Measurements from ENCODE around the gene FAM234B.

The FAM234B gene

DNA sequence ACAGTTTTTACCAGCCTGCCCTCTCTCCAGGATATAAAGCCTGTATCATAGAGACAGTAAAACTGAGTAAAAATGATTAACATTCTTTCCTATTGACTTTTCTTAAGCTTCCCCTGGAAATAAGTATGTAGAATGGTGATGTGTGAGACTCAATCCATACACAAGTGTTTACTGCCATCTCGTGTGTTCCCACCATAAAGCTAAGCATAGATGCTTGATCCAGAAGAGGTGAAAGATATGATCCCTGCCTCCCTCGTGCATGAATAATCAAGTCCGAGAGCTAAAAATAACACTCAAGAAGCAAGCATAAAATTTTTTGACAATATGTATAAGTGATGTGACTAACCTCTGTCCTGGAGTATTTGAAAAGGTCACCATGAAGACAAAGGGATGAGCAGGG, 76.2 kb downstream of the FAM234B start:
- Histone ChIP-seq H3K4me1 (ENCODE audit: low read length) (no peaks in the 10 kb centered on the region), H2AFZ (ENCODE audit: low read depth, low read length) (no peak overlapping the region), H3K9me3 (ENCODE audit: insufficient read depth, low read length) (no peaks in the 10 kb centered on the region), H3K27me3 (ENCODE audit: low read depth, low read length) (peaks cover 79% of the 10 kb centered on the region), H3K27ac (ENCODE audit: low read length) (no peak overlapping the region), H3K36me3 (replicated peaks; ENCODE audit: low read depth, low read length) (no peaks in the 10 kb centered on the region), H3K79me2 (ENCODE audit: low read length) (no peaks in the 10 kb centered on the region), H4K20me1 (ENCODE audit: insufficient read depth, low read length) (no peaks in the 10 kb centered on the region), H3K9ac (ENCODE audit: low read length) (no peak overlapping the region), H3K4me2 (ENCODE audit: low read length) (no peak overlapping the region), H3K4me3 (ENCODE audit: low read length) (no peak overlapping the region)
- TF ChIP-seq EZH2phosphoT487 (IDR thresholded peaks at IDR 0.05; ENCODE audit: low read depth): no peak
- TF ChIP-seq, protein P1, sequence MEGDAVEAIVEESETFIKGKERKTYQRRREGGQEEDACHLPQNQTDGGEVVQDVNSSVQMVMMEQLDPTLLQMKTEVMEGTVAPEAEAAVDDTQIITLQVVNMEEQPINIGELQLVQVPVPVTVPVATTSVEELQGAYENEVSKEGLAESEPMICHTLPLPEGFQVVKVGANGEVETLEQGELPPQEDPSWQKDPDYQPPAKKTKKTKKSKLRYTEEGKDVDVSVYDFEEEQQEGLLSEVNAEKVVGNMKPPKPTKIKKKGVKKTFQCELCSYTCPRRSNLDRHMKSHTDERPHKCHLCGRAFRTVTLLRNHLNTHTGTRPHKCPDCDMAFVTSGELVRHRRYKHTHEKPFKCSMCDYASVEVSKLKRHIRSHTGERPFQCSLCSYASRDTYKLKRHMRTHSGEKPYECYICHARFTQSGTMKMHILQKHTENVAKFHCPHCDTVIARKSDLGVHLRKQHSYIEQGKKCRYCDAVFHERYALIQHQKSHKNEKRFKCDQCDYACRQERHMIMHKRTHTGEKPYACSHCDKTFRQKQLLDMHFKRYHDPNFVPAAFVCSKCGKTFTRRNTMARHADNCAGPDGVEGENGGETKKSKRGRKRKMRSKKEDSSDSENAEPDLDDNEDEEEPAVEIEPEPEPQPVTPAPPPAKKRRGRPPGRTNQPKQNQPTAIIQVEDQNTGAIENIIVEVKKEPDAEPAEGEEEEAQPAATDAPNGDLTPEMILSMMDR (IDR thresholded peaks at IDR 0.05; ENCODE audit: low read depth, low read length): no peak

DNA sequence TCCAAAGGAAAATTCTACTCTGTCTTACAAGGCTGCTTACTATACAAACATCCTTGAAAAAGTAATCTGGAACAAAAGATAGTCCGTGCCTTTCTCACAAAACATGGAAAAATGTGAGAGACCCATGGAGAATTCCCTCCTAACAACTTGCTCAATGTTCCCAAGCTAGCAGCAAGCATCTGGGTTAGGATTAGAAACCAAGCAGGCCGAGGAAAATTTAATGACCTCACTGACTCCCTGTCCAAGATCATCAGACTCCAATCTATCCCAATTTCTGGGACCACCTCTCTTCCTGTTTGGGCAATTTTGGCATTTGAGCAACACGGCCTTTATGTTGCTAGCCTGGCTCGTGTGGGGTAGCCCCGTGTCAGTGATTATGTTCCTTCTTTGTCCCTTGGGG, 77.4 kb downstream of the FAM234B start:
- Histone ChIP-seq H3K4me3 (ENCODE audit: low read length) (no peak overlapping the region), H3K27ac (ENCODE audit: low read length) (no peak overlapping the region), H2AFZ (ENCODE audit: low read depth, low read length) (no peak overlapping the region), H3K9ac (ENCODE audit: low read length) (no peak overlapping the region), H3K36me3 (replicated peaks; ENCODE audit: low read depth, low read length) (no peaks in the 10 kb centered on the region), H3K4me2 (ENCODE audit: low read length) (no peak overlapping the region), H3K4me1 (ENCODE audit: low read length) (no peaks in the 10 kb centered on the region), H3K9me3 (ENCODE audit: insufficient read depth, low read length) (no peaks in the 10 kb centered on the region), H4K20me1 (ENCODE audit: insufficient read depth, low read length) (no peaks in the 10 kb centered on the region), H3K79me2 (ENCODE audit: low read length) (no peaks in the 10 kb centered on the region), H3K27me3 (ENCODE audit: low read depth, low read length) (peaks cover 76% of the 10 kb centered on the region)
- TF ChIP-seq, protein P1 (IDR thresholded peaks at IDR 0.05; ENCODE audit: low read depth, low read length): no peak
- no peak for TF ChIP-seq EZH2phosphoT487 (IDR thresholded peaks at IDR 0.05; ENCODE audit: low read depth)

DNA sequence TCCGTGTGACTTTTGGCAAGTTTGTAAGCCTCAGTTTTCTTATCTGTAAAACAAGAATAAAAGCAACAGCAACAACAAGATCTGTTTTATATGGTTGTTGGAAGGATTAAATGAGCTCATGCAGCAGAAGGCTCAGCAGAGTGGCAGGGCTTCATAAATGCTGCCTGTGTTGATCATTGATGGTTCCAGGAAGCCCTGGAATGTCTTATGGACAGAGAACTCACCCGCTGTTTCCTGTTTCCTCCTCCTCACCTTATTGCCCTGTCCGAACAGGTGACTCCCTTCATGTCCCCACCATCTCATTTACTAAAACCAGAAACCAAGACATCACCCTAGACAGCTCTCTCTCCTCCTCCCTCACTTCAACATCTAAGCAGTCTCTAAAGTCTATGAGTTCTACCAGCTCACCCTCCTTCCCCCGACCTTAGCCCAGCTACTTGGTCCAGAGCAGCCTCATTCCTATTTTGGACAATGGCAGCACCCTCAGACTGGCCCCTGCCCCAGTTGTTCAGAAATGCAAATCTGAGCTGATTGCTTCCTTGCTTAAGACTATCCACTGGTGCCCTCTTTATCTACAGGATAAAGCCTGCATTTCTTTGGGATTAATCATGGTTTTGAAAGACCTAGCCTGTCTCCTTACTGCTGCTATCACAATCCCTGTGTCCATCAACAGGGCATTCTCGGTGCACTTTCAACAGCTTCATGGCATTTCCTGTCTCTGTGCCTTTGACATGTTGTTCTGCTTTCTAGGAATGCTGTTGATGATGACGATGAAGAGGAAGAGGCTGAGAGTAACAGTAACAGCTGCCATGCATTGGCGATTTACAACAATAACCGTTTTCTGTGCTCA, 80.7 kb downstream of the FAM234B start:
- H3K27me3 ChIP-seq (ENCODE audit: low read depth, low read length): peaks cover 67% of the 10 kb centered on the region
- no peak overlapping the region for H3K27ac ChIP-seq (ENCODE audit: low read length)

DNA sequence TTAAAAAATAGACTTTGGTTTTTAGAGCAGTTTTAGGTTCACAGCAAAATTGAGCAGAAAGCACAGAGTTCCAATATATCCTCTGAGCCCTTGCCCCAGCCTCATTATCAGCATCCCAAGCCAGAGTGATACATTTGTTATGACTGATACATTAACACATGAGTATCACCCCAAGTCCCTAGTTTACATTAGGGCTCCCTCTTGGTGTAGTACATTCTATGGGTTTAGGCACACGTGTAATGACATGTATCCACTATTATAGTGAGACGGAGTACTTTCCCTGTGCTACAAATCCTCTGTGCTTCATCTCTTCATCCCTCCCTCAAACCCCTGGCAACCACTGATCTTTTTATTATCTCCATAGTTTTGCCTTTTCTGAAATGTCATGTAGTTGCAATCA, 81.8 kb downstream of the FAM234B start:
- H4K20me1 ChIP-seq (ENCODE audit: insufficient read depth, low read length): no peaks in the 10 kb centered on the region
- H3K9ac ChIP-seq (ENCODE audit: low read length): no peak overlapping the region
- no peaks in the 10 kb centered on the region for H3K36me3 ChIP-seq (replicated peaks; ENCODE audit: low read depth, low read length)
- no peaks in the 10 kb centered on the region for H3K9me3 ChIP-seq (ENCODE audit: insufficient read depth, low read length)
- H3K27ac ChIP-seq (ENCODE audit: low read length): no peak overlapping the region
- no peaks in the 10 kb centered on the region for H3K4me1 ChIP-seq (ENCODE audit: low read length)
- peaks cover 67% of the 10 kb centered on the region for H3K27me3 ChIP-seq (ENCODE audit: low read depth, low read length)
- H3K4me2 ChIP-seq (ENCODE audit: low read length): no peak overlapping the region
- H3K79me2 ChIP-seq (ENCODE audit: low read length): no peaks in the 10 kb centered on the region
- TF ChIP-seq, protein P1 (IDR thresholded peaks at IDR 0.05; ENCODE audit: low read depth, low read length): no peak
- TF ChIP-seq EZH2phosphoT487 (IDR thresholded peaks at IDR 0.05; ENCODE audit: low read depth): no peak
- H3K4me3 ChIP-seq (ENCODE audit: low read length): no peak overlapping the region
- no peak overlapping the region for H2AFZ ChIP-seq (ENCODE audit: low read depth, low read length)

More for the DNA sequence above, 80.7 kb downstream of the FAM234B start:
- Histone ChIP-seq H3K9me3 (ENCODE audit: insufficient read depth, low read length) (no peaks in the 10 kb centered on the region), H3K4me2 (ENCODE audit: low read length) (no peak overlapping the region), H3K4me3 (ENCODE audit: low read length) (no peak overlapping the region), H2AFZ (ENCODE audit: low read depth, low read length) (no peak overlapping the region), H3K4me1 (ENCODE audit: low read length) (no peaks in the 10 kb centered on the region), H3K79me2 (ENCODE audit: low read length) (no peaks in the 10 kb centered on the region), H4K20me1 (ENCODE audit: insufficient read depth, low read length) (no peaks in the 10 kb centered on the region), H3K36me3 (replicated peaks; ENCODE audit: low read depth, low read length) (no peaks in the 10 kb centered on the region), H3K9ac (ENCODE audit: low read length) (no peak overlapping the region)
- TF ChIP-seq, protein P1 (IDR thresholded peaks at IDR 0.05; ENCODE audit: low read depth, low read length): no peak
- no peak for TF ChIP-seq EZH2phosphoT487 (IDR thresholded peaks at IDR 0.05; ENCODE audit: low read depth)

All from OCI-LY3 (cell line).